Fibroblast of mammary gland (primary cell): ENCODE results near the gene AVL9.

Experiments
- DNase-seq: peaks from one replicate; pipeline ENCODE4 v3.0.0-alpha.2; 2010; ENCODE audit warnings: low read depth
- H3K4me3 ChIP-seq: 2 replicates; pipeline ENCODE4 v1.5.1; 2011; ENCODE audit warnings: low read depth, mild to moderate bottlenecking, low read length, moderate library complexity; ENCODE audit not compliant: control insufficient read depth
- CTCF ChIP-seq: conservative IDR thresholded peaks from 2 replicates; pipeline ENCODE4 v1.5.1; 2011; ENCODE audit warnings: low read depth, low read length, inconsistent platforms; ENCODE audit not compliant: control insufficient read depth, insufficient read depth

AVL9 gene

GRCh38 chr7:32516551-32517100 is 21.3 kb downstream of the AVL9 start:
- TF ChIP-seq CTCF: no peak
- peak; percentile 70 for DNase-seq
- H3K4me3 ChIP-seq: no peak overlapping the region

- DNase-seq: peak; percentile 85
- TF ChIP-seq CTCF: no peak
- no peak overlapping the region for H3K4me3 ChIP-seq
These were observed 23.3 kb downstream of the AVL9 start for GRCh38 chr7:32518534-32519140.

- DNase-seq: no peak
- TF ChIP-seq CTCF: no peak
- H3K4me3 ChIP-seq: no peak overlapping the region
These were observed 24.5 kb downstream of the AVL9 start for GRCh38 chr7:32519763-32520162.

- H3K4me3 ChIP-seq: no peak overlapping the region
- no peak for TF ChIP-seq CTCF
- no peak for DNase-seq
These were observed 27.6 kb downstream of the AVL9 start for GRCh38 chr7:32522746-32523530.

- no peak overlapping the region for H3K4me3 ChIP-seq
- TF ChIP-seq CTCF: no peak
- no peak for DNase-seq
These were observed 29.3 kb downstream of the AVL9 start for GRCh38 chr7:32524631-32525030.

GRCh38 chr7:32525839-32526238 is 30.6 kb downstream of the AVL9 start:
- H3K4me3 ChIP-seq: no peak overlapping the region
- TF ChIP-seq CTCF: no peak
- no peak for DNase-seq
